ENCODE measurements around the gene MCM7.
A peak's percentile ranks its signal among the peaks of the same experiment; 100 is the strongest.

MCM7 gene

GRCh38 chr7:100087055-100087750 lies 14.0 kb downstream of the MCM7 start:
- no peak overlapping the region for H3K4me3 ChIP-seq (ENCODE audit: low read depth, low read length)
- DNase-seq (ENCODE audit: low read depth) = no peak
- no peak for TF ChIP-seq CTCF (IDR thresholded peaks at IDR 0.05; ENCODE audit: low read depth, low read length, missing control alignments)

GRCh38 chr7:100085515-100085914 lies 15.7 kb downstream of the MCM7 start:
- no peak for TF ChIP-seq CTCF (IDR thresholded peaks at IDR 0.05; ENCODE audit: low read depth, low read length, missing control alignments)
- H3K4me3 ChIP-seq (ENCODE audit: low read depth, low read length) = no peak overlapping the region
- DNase-seq (ENCODE audit: low read depth) = no peak

- no peak overlapping the region for H3K4me3 ChIP-seq (ENCODE audit: low read depth, low read length)
- DNase-seq (ENCODE audit: low read depth) = no peak
- TF ChIP-seq CTCF (IDR thresholded peaks at IDR 0.05; ENCODE audit: low read depth, low read length, missing control alignments) = no peak
Measured at GRCh38 chr7:100082978-100083377, 18.2 kb downstream of the MCM7 start.

GRCh38 chr7:100081535-100082102 lies 19.6 kb downstream of the MCM7 start, which contains the start of gene ZNF3:
Gene ZNF3 (minus strand): TSS chr7:100081723. CDS start chr7:100077357, 4,366 bp downstream.
- H3K4me3 ChIP-seq (ENCODE audit: low read depth, low read length) = peak within 1 kb of the TSS; percentile 88
- peak; percentile 84 for TF ChIP-seq CTCF (IDR thresholded peaks at IDR 0.05; ENCODE audit: low read depth, low read length, missing control alignments)
- peak; percentile 99 for DNase-seq (ENCODE audit: low read depth)

GRCh38 chr7:100080907-100081534 lies 20.2 kb downstream of the MCM7 start:
- no peak for TF ChIP-seq CTCF (IDR thresholded peaks at IDR 0.05; ENCODE audit: low read depth, low read length, missing control alignments)
- no peak for DNase-seq (ENCODE audit: low read depth)
- peak overlapping the region; percentile 88 for H3K4me3 ChIP-seq (ENCODE audit: low read depth, low read length)

- no peak overlapping the region for H3K4me3 ChIP-seq (ENCODE audit: low read depth, low read length)
Measured at GRCh38 chr7:100079024-100079560, 22.1 kb downstream of the MCM7 start.

More at GRCh38 chr7:100079024-100079560, 22.1 kb downstream of the MCM7 start:
- DNase-seq (ENCODE audit: low read depth) = no peak
- TF ChIP-seq CTCF (IDR thresholded peaks at IDR 0.05; ENCODE audit: low read depth, low read length, missing control alignments) = no peak

Data from GM12864 (cell line).